Fibroblast of skin of abdomen (primary cell): ENCODE measurements around the gene HASPIN.
"Not testable (repeated sequence)": the region's sequence is repeated elsewhere in the genome, so short reads cannot be mapped to it uniquely, and the experiment has no call there.

ENCODE experiments used
- DNase-seq: peaks from one replicate; pipeline ENCODE4 v3.0.0-alpha.2; 2013

Gene HASPIN

GRCh38 chr17:3697103-3697476 lies 26.6 kb upstream of the HASPIN start:
- no peak for DNase-seq

DNA sequence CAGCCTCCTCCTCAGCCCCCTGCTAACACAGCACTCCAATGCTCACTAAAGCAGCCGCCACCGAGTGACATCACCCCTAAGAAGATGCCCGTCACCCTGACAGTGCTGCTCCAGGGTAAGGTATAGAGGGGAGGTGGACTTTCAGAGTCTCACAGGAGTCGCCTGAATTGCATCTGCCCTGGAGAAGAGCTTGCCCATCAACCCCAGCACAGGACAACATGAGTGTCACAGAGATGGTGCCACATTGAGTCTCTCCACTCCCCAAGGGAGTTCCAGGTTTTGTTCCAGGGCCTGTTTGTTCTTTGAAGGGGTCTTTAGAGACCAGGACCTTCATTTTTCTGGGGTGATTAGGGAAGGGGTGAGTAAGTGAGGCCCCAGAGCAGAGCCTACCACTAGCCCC lies 25.6 kb upstream of the HASPIN start:
- no peak for DNase-seq

- DNase-seq, result no peak
These were observed 23.8 kb upstream of the HASPIN start for GRCh38 chr17:3699951-3700350.

DNA sequence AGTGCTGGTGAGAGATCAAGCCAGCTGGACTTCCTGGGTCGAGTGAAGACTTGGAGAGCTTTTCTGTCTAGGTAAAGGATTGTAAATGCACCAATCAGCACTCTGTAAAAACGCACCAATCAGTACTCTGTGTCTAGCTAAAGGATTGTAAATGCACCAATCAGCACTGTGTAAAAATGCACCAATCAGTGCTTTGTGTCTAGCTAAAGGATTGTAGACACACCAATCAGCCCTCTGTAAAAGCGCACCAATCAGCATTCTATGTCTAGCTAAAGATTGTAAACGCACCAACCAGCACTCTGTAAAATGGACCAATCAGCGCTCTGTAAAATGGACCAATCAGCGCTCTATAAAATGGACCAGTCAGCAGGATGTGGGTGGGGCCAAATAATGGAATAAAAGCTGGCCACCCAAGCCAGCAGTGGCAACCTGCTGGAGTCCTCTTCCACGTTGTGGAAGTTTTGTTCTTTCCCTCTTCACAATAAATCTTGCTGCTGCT lies 21.6 kb upstream of the HASPIN start:
- not testable (repeated sequence) for DNase-seq

DNA sequence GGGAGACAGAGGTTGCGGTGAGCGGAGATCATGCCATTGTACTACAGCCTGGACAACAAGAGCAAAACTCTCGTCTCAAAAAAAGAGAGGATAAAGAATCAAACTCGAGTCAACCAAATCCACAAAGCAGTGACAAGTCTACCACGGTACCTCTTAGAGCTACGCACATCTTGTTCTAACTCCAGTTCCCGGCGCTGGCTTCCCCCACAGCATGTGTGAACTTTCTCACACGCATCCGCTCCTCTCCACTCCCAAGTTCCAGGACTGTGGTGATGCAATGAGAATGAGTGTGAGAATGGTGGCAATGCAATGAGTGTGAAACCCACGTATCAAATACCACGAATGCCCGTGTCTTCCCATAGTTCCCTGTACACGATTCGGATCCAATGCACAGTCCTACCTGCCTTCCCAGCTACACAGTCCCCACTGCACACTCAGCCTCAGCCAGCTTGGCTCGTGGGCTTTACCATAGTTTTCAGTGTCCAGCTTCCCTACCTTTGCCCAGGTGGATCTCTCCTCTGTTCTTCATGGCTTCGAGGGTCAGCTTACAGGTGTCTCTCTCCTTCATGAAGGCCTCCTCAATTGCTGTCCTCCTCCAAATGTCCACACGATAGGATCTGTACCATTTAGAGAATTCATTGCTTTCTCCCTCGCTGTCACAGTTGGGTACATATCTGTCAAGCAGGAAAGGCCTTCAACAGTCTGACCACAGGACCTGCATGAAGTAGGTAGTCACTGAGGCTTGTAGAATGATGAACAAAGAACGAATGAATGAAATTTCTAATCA lies 18.6 kb upstream of the HASPIN start:
- no peak for DNase-seq

DNA sequence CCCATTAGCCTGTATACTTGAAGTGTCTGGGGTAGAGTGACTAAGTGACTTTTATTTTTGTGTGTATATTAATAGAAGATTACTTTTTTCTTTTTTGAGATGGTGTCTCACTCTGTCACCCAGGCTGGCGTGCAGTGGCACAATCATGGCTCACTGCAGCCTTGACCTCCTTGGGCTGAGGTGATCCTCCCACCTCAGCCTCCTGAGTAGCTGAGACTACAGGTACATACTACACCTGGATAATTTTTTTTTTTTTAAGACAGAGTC lies 18.1 kb upstream of the HASPIN start:
- DNase-seq, result not testable (repeated sequence)

DNA sequence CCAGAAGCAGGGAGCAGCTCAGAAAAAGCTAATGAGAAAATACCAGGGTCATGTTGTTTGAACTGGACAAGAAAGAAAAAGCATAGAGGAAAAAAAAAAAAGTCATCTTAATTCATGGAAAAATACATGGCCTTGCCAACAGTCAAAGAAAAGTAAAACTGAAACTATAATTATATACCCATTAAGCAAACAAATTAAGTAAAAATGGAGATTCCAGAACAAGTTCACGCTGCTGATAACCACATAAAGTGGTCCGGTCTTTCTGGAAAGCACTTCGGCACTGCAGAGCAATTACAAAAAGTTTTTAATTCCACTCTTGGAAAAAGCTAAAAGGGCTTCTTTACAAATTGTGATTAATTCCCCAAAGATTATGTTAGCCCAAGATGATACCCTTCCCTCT lies 15.3 kb upstream of the HASPIN start:
- no peak for DNase-seq

- peak; percentile 35 for DNase-seq
These were observed 12.7 kb upstream of the HASPIN start for GRCh38 chr17:3710951-3711383.

- DNase-seq, result no peak
These were observed 10.8 kb upstream of the HASPIN start for GRCh38 chr17:3712811-3713463.

DNA sequence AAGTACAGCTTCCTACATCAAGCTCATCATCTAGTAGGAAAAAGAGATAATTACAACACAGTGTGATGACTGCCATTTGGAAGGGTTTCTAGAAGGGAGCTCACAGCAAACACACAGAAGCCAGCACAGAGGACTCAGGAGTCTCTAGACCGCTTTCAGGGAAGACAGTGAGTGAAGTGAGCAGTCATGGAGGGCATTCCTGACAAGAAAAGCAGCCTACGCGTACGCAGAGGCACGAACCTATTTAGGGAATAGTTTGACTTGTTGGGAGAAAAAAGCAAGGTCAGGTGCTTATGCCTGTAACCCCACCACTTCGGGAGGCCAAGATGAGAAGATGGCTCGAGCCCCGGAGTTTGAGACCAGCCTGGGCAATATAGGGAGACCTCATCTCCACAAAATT lies 8.4 kb upstream of the HASPIN start:
- no peak for DNase-seq

DNA sequence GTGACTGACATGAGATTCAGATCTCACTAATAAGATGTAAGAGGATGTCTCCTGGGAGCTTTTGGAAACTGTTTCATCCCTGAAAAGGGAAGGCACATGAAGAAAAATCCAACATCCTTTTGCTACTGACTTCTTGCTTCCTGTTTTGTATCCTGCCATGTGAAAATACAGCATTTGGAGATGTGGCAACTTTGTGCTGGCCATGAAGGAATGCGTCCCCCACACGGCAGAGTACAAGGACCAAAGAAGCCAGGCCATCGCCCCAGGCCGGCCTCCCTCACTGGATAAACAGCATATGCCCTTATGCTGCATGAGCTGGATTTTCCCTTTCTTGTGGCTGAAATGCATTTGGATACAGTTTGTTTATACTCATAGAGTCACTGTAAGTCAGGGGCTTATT lies 5.5 kb upstream of the HASPIN start:
- DNase-seq, result no peak

GRCh38 chr17:3719265-3719664 lies 4.4 kb upstream of the HASPIN start:
- DNase-seq, result no peak

DNA sequence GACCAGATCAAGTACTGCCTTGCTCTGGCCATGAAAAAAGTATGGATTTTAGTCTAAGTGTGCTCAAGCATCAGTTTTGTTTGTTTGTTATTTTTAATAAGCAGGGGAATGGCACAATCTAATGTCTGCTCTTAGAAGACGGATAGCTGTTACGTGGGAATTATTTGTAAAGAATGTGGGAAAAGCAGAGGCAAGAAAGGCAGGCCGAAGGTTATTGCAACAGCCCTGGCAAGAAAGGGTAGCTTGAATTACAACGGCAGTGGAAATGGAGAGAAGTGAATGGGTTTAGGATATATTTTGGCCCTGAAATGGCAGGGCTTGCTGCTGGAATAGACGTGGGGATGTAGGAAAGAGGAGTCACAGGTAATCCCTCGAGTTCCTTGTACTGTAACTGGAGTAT lies 987 bp upstream of the HASPIN start:
- no peak for DNase-seq

DNA sequence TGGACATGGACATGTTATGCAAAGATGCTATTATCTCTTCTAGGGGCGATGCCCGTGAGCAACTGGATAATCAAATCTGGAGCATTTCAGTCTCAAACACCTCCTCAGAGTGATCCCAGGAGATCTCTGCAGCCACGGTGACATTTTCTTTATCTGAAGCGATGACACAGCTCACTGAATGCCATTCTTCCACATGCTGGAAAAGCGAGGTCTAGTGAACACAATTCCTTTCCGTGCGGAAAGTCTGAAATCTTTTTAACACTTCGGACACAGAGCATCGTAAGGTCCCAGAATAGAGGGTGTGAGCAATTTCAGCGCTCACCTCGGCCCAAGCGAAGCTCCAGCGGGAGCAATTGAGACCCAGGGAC lies 531 bp upstream of the HASPIN start:
- no peak for DNase-seq

GRCh38 chr17:3724378-3725077 lies 825 bp downstream of the HASPIN start:
- DNase-seq, result no peak

GRCh38 chr17:3727041-3727440 lies 3.3 kb downstream of the HASPIN start:
- DNase-seq, result no peak

DNA sequence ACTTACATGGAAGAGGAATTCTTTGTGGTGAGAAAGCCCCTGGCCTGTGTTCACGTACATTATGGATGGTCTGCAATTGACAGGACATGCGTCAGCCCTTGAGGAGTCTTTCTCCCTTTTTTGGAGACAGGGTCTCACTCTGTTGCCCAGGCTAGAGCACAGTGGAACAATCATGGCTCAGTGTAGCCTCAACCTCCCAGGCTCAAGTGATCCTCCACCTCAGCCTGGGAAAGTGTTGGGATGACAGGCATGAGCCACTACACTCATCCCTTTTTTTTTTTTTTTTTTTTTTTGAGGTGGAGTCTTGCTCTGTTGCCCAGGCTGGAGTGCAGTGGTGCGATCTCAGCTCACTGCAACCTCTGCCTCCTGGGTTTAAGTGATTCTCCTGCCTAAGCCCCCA lies 4.4 kb downstream of the HASPIN start:
- DNase-seq, result not testable (repeated sequence)

DNA sequence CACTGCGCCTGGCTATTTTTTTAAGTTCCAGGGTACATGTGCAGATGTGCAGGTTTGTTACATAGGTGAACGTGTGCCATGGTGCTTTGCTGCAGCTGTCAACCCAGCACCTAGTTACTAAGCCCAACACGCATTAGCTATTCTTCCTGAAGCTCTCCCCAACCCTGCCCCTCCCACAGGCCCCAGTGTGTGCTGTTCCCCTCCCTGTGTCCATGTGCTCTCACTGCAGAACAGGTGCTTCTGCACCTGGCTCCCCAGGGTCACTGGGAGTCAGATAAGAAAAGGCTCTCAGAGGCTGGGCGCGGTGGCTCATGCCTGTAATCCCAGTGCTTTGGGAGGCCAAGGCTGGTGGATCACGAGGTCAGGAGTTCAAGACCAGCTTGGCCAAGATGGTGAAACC lies 6.2 kb downstream of the HASPIN start:
- DNase-seq, result no peak

- DNase-seq, result peak; percentile 71
These were observed 7.3 kb downstream of the HASPIN start for GRCh38 chr17:3730881-3731429.

DNA sequence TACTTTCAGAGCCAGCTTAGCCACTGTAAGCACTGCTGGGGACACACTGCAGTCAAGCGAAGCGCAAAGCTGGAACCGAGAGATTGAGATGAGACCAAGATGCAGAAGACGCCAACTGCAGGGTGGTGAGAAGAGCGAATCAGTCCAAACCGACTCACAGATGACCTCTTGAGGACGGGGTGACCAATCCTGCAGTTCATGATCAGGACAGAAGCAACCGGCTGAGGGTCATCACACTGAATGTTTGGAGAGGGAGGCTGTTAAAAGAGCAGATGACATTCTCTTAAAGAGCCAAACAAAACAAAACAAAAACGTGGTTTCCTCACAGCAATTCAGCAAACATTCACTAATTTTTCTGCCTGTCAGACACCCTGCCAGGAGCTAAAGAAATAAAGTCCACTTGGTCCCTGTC lies 8.5 kb downstream of the HASPIN start:
- DNase-seq, result no peak

GRCh38 chr17:3734911-3735276 lies 11.2 kb downstream of the HASPIN start:
- not testable (repeated sequence) for DNase-seq

GRCh38 chr17:3735515-3735914 lies 11.8 kb downstream of the HASPIN start:
- no peak for DNase-seq

DNA sequence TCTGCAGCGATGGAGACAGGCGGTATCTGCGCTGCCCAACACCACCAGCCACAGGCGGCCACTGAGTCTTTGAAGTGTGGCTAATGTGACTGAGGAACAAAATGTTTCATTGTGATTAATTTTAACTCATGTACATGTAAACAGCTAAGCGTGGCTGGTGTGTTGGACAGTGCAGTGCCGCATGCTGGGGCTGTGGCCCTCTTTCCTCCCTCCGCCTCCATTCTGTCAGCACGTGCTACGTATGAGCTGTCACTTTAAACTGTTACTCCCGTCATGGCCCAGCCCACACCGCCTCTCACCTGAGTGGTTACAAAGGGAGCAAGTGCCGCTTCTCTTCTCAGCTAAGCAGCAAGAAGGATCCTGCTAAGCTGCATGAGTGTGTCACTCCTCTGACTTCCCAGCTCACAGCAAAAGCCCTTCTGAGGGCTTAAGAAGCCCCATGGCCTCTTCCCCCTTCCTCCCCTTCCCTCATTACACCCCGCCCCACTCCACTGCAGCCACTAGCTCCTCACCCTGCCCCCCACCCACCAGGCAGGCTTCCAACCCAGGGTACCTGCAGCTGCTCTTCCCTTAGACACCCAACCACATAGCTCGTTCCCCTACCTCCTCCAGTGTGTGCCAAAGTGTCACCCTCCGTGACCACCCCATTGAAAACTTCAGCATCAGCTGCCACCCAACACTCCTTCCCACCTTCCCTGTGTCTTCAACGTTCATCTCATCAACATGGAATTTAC lies 15.0 kb downstream of the HASPIN start:
- DNase-seq, result no peak
